ENCODE measurements around the gene RAB11FIP3.
A peak's percentile ranks its signal among the peaks of the same experiment; 100 is the strongest.

Gene RAB11FIP3

GRCh38 chr16:521381-522210 is 96.1 kb downstream of the RAB11FIP3 start:
- no peak for DNase-seq

- DNase-seq = no peak
Observed at GRCh38 chr16:522320-523096, 97.1 kb downstream of the RAB11FIP3 start.

GRCh38 chr16:523097-523741 is 97.8 kb downstream of the RAB11FIP3 start:
- DNase-seq = no peak

GRCh38 chr16:524274-525040 is 99.0 kb downstream of the RAB11FIP3 start:
- DNase-seq = no peak

- DNase-seq = no peak
Observed at GRCh38 chr16:525123-525519, 99.7 kb downstream of the RAB11FIP3 start.

- no peak for DNase-seq
Observed at GRCh38 chr16:525520-526180, 100.2 kb downstream of the RAB11FIP3 start.

- no peak for DNase-seq
Observed at GRCh38 chr16:526181-527014, 100.9 kb downstream of the RAB11FIP3 start.

- DNase-seq = peak; percentile 93
Observed at GRCh38 chr16:527015-527903, 101.8 kb downstream of the RAB11FIP3 start, which contains the start of gene CAPN15. TSS of gene CAPN15 (plus strand) at chr16:527712. CDS start at chr16:546839, 19,127 bp downstream.

- DNase-seq = no peak
Observed at GRCh38 chr16:528111-529011, 102.9 kb downstream of the RAB11FIP3 start.

- DNase-seq = no peak
Observed at GRCh38 chr16:529012-529575, 103.6 kb downstream of the RAB11FIP3 start.

GRCh38 chr16:530111-530817 is 104.8 kb downstream of the RAB11FIP3 start:
- DNase-seq = no peak

- DNase-seq = no peak
Observed at GRCh38 chr16:531494-532125, 106.2 kb downstream of the RAB11FIP3 start.

GRCh38 chr16:533391-534123 is 108.1 kb downstream of the RAB11FIP3 start:
- DNase-seq = no peak

GRCh38 chr16:534135-534534 is 108.7 kb downstream of the RAB11FIP3 start:
- no peak for DNase-seq

GRCh38 chr16:534856-535445 is 109.5 kb downstream of the RAB11FIP3 start:
- no peak for DNase-seq
